ENCODE results near the gene PNMA8A. TPM values are rescaled to one million over a fixed set of nuclear protein-coding genes. Genes with fewer than 3 reads are reported as not detected.

The PNMA8A gene
- total RNA-seq, 1 donor from 2014 or later, result 8.4 TPM

- no peaks in the 10 kb centered on the region for H3K9me3 ChIP-seq (replicated peaks)
- intact Hi-C loops (cut with micrococcal nuclease), result no loop called here
- peaks cover 85% of the 10 kb centered on the region for H3K27me3 ChIP-seq (ENCODE audit: low read depth)
- no peak for DNase-seq
- H3K36me3 ChIP-seq, result no peaks in the 10 kb centered on the region
- no peak overlapping the region for H3K27ac ChIP-seq (replicated peaks)
- no peak for TF ChIP-seq CTCF (IDR thresholded peaks at IDR 0.05; ENCODE audit: borderline replicate concordance)
- H3K4me1 ChIP-seq, result peaks cover 50% of the 10 kb centered on the region
- H3K4me3 ChIP-seq, result no peak overlapping the region
Observed at GRCh38 chr19:46491975-46492682, 20.8 kb upstream of the PNMA8A start.

- Histone ChIP-seq H3K27me3 (ENCODE audit: low read depth) (peaks cover 92% of the 10 kb centered on the region), H3K36me3 (no peaks in the 10 kb centered on the region), H3K4me3 (no peak overlapping the region), H3K4me1 (peaks cover 52% of the 10 kb centered on the region), H3K27ac (replicated peaks) (no peak overlapping the region), H3K9me3 (replicated peaks) (no peaks in the 10 kb centered on the region)
- no peak for TF ChIP-seq CTCF (IDR thresholded peaks at IDR 0.05; ENCODE audit: borderline replicate concordance)
- DNase-seq, result no peak
- intact Hi-C loops (cut with micrococcal nuclease), result no loop called here
Observed at GRCh38 chr19:46490774-46491173, 19.4 kb upstream of the PNMA8A start.

GRCh38 chr19:46489445-46490272 lies 18.3 kb upstream of the PNMA8A start:
- H3K27me3 ChIP-seq (ENCODE audit: low read depth), result peaks cover 81% of the 10 kb centered on the region
- peak; percentile 50 for TF ChIP-seq CTCF (IDR thresholded peaks at IDR 0.05; ENCODE audit: borderline replicate concordance)
- H3K4me3 ChIP-seq, result peak overlapping the region; percentile 49
- intact Hi-C loops (cut with micrococcal nuclease), result no loop called here
- H3K36me3 ChIP-seq, result no peaks in the 10 kb centered on the region
- peak; percentile 55 for DNase-seq
- no peak overlapping the region for H3K27ac ChIP-seq (replicated peaks)
- H3K9me3 ChIP-seq (replicated peaks), result no peaks in the 10 kb centered on the region
- H3K4me1 ChIP-seq, result peaks cover 46% of the 10 kb centered on the region

GRCh38 chr19:46488551-46488950 lies 17.2 kb upstream of the PNMA8A start:
- Histone ChIP-seq H3K36me3 (no peaks in the 10 kb centered on the region), H3K4me1 (peaks cover 39% of the 10 kb centered on the region), H3K27me3 (ENCODE audit: low read depth) (peaks cover 70% of the 10 kb centered on the region), H3K4me3 (no peak overlapping the region), H3K27ac (replicated peaks) (no peak overlapping the region), H3K9me3 (replicated peaks) (no peaks in the 10 kb centered on the region)
- intact Hi-C loops (cut with micrococcal nuclease), result no loop called here
- TF ChIP-seq CTCF (IDR thresholded peaks at IDR 0.05; ENCODE audit: borderline replicate concordance), result no peak
- DNase-seq, result no peak

GRCh38 chr19:46487802-46488445 lies 16.6 kb upstream of the PNMA8A start:
- Histone ChIP-seq H3K36me3 (no peaks in the 10 kb centered on the region), H3K27me3 (ENCODE audit: low read depth) (peaks cover 64% of the 10 kb centered on the region), H3K9me3 (replicated peaks) (no peaks in the 10 kb centered on the region), H3K4me3 (peak overlapping the region; percentile 59), H3K27ac (replicated peaks) (no peak overlapping the region), H3K4me1 (peaks cover 32% of the 10 kb centered on the region)
- DNase-seq, result peak; percentile 76
- TF ChIP-seq CTCF (IDR thresholded peaks at IDR 0.05; ENCODE audit: borderline replicate concordance), result peak; percentile 93
- intact Hi-C loops (cut with micrococcal nuclease), result loop anchor here (2.0 kb wide), 1 partner anchor 83 kb away; no protein-coding TSS in a partner anchor
